HepG2 (cell line): Measurements from ENCODE around the gene MIER1. TPM values are rescaled to one million over a fixed set of nuclear protein-coding genes. Genes with fewer than 3 reads are reported as not detected.

ENCODE experiments used
- ATAC-seq: fragments of 200-7000 bp; cut with Tn5 transposase; 3 replicates; pipeline ENCODE4 v1.9.1; 2020; ENCODE audit warnings: mild to moderate bottlenecking, moderate library complexity
- BruUV-seq: library from RNA; stranded (reverse); fragments of 400-500 nt; replicated peaks from 2 replicates; lab custom pipeline; 2021; lab: Mats Ljungman, UMichigan
- CTCF ChIA-PET: fragments of 300-600 bp; formaldehyde crosslinking; extraction: SDS; loops from one replicate; lab custom pipeline; 2021; ENCODE audit warnings: low total read pairs, inconsistent platforms, low intra/inter-chr PET ratio; lab: Yijun Ruan, JAX
- POLR2A ChIA-PET: fragments of 350-600 bp; sonication (Branson Sonifier 250); formaldehyde crosslinking; loops from one replicate; lab custom pipeline; 2020; ENCODE audit warnings: antibody characterized with exemption, inconsistent platforms; lab: Yijun Ruan, JAX
- DNase-seq: peaks from one replicate; pipeline ENCODE4 v3.0.0-alpha.2; 2015; ENCODE audit warnings: low spot score
- FAIRE-seq: peaks from 3 replicates; lab custom pipeline; 2011; peaks lifted over from hg19 to GRCh38; lab: Jason Lieb, UNC
- H2AFZ ChIP-seq: one replicate; pipeline ENCODE4 v1.6.1; 2011; ENCODE audit warnings: low read length, inconsistent platforms
- H3K27ac ChIP-seq: fragments of 300-600 bp; 3 replicates; pipeline ENCODE4 v1.8.0; 2011; ENCODE audit warnings: mixed run types, mild to moderate bottlenecking, mixed read lengths, low read length, inconsistent platforms; ENCODE audit not compliant: insufficient read depth; ENCODE audit errors: extremely low read length
- H3K27me3 ChIP-seq, 2 experiments: fragments of 200-600 bp in 1 of 2; 2 replicates in 1 of 2; 3 replicates in 1 of 2; pipeline versions ENCODE4 v1.6.0 to v1.8.0; 2011; ENCODE audit warnings: low read length in 2 of 2, mild to moderate bottlenecking in 2 of 2, moderate library complexity in 2 of 2, inconsistent platforms in 1 of 2; ENCODE audit not compliant: insufficient read depth in 2 of 2, control insufficient read depth in 1 of 2
- H3K36me3 ChIP-seq, 2 experiments: fragments of 200-600 bp in 1 of 2; replicated peaks in 1 of 2; 2 replicates in 1 of 2; 3 replicates in 1 of 2; pipeline versions ENCODE4 v1.5.1 to v1.8.0; 2011; ENCODE audit warnings: low read length in 2 of 2, inconsistent platforms in 1 of 2; ENCODE audit not compliant: insufficient read depth in 2 of 2, control insufficient read depth in 1 of 2
- H3K4me1 ChIP-seq: 2 replicates; pipeline ENCODE4 v1.5.1; 2012; ENCODE audit warnings: low read length, inconsistent platforms; ENCODE audit not compliant: insufficient read depth
- H3K4me2 ChIP-seq: 2 replicates; pipeline ENCODE4 v1.6.0; 2011; ENCODE audit warnings: low read depth, low read length, inconsistent platforms
- H3K4me3 ChIP-seq, 3 experiments: fragments of 200-600 bp in 1 of 3; sonication (generic), shearing (Covaris generic) in 1 of 3; replicated peaks in 1 of 3; 2 replicates each; pipeline ENCODE4 v1.5.1; 2011 to 2016; ENCODE audit warnings: low read length in 3 of 3, inconsistent platforms in 2 of 3, low read depth in 2 of 3, mild to moderate bottlenecking in 2 of 3, control low read depth in 1 of 3, mixed read lengths in 1 of 3; ENCODE audit not compliant: insufficient read depth in 1 of 3
- H3K79me2 ChIP-seq: one replicate; pipeline ENCODE4 v1.6.1; 2011; ENCODE audit warnings: low read length, inconsistent platforms; ENCODE audit not compliant: insufficient read depth
- H3K9ac ChIP-seq: 2 replicates; pipeline ENCODE4 v1.6.0; 2011; ENCODE audit warnings: mild to moderate bottlenecking, low read depth, low read length, inconsistent platforms; ENCODE audit not compliant: insufficient read depth
- H3K9me3 ChIP-seq: 2 replicates; pipeline ENCODE4 v1.5.1; 2012; ENCODE audit warnings: mild to moderate bottlenecking, low read length
- H4K20me1 ChIP-seq: 2 replicates; pipeline ENCODE4 v1.6.0; 2011; ENCODE audit warnings: inconsistent platforms, mild to moderate bottlenecking, low read length, moderate library complexity; ENCODE audit not compliant: insufficient read depth
- CTCF ChIP-seq: sonication (generic); formaldehyde crosslinking; IDR thresholded peaks from 2 replicates; pipeline ENCODE4 v1.5.0; 2020; ENCODE audit warnings: mild to moderate bottlenecking, missing genetic modification reagents, moderate library complexity
- FOXA1 ChIP-seq, 2 experiments: fragments of 450-650 bp in 1 of 2; sonication (generic) in 1 of 2; formaldehyde crosslinking in 1 of 2; IDR thresholded peaks; 2 replicates each; pipeline versions ENCODE4 v1.4.0 to v1.6.1; 2016 to 2020; ENCODE audit warnings: missing genetic modification reagents in 1 of 2
- FOXO1 ChIP-seq: sonication (generic); formaldehyde crosslinking; IDR thresholded peaks from 2 replicates; pipeline ENCODE4 v1.4.0; 2020; ENCODE audit warnings: missing genetic modification reagents
- GZF1 ChIP-seq: sonication (generic); formaldehyde crosslinking; IDR thresholded peaks from 2 replicates; pipeline ENCODE4 v1.5.1; 2020; ENCODE audit warnings: mild to moderate bottlenecking, missing genetic modification reagents
- KAT8 ChIP-seq: IDR thresholded peaks from 2 replicates; pipeline ENCODE4 v1.6.1; 2016; ENCODE audit warnings: missing genetic modification reagents, missing compliant biosample characterization
- RAD21 ChIP-seq: fragments of 450-650 bp; formaldehyde crosslinking; IDR thresholded peaks from 2 replicates; pipeline ENCODE4 v1.5.0; 2020; ENCODE audit warnings: mild to moderate bottlenecking
- SMC3 ChIP-seq: IDR thresholded peaks from 2 replicates; pipeline ENCODE4 v1.6.1; 2011; ENCODE audit warnings: low read length, improper control_type of control experiment
- STAG1 ChIP-seq: sonication (generic); formaldehyde crosslinking; IDR thresholded peaks from 2 replicates; pipeline ENCODE4 v1.4.0; 2020; ENCODE audit warnings: missing genetic modification reagents
- TEAD3 ChIP-seq: optimal IDR thresholded peaks from 2 replicates; pipeline ENCODE3; 2016; ENCODE audit warnings: borderline replicate concordance
- YY1 ChIP-seq: IDR thresholded peaks from 2 replicates; pipeline ENCODE4 v1.6.1; 2011; ENCODE audit warnings: low read length, low read depth, moderate library complexity, mild to moderate bottlenecking; ENCODE audit not compliant: insufficient read depth, insufficient replicate concordance
- ZNF672 ChIP-seq: sonication (generic); formaldehyde crosslinking; IDR thresholded peaks from 2 replicates; pipeline ENCODE4 v1.8.1; 2022; ENCODE audit warnings: missing genetic modification reagents
- ZNF75D ChIP-seq: sonication (generic); formaldehyde crosslinking; IDR thresholded peaks from 2 replicates; pipeline ENCODE4 v1.8.1; 2023; ENCODE audit warnings: missing genetic modification reagents, mild to moderate bottlenecking, borderline replicate concordance
- WGBS: methylation state at CpG from one replicate; pipeline ENCODE4 v1.1.6; 2017; ENCODE audit warnings: low lambda C conversion rate; 5-methylcytosine and 5-hydroxymethylcytosine counted together
- in situ Hi-C: cut with HindIII; loops from 2 replicates; pipeline ENCODE4 v1.10.0; 2017; ENCODE audit warnings: low pct_unique_long_range_greater_than_20kb; ENCODE audit not compliant: extremely low pct_ligation_motif_present
- intact Hi-C: fragments of 100-400 bp; cut with micrococcal nuclease; formaldehyde crosslinking; loops from one replicate; pipeline ENCODE4 v1.10.0; 2022; ENCODE audit not compliant: unreplicated experiment
- polyA plus RNA-seq, 8 experiments: library from polyadenylated mRNA; depleted of rRNA in 3 of 8; stranded (reverse) in 7 of 8; unstranded in 1 of 8; fragments of >200 nt; fragmentation: Illumina TruSeq in 4 of 8; extraction: Trizol in 4 of 8; gene quantifications; 2 replicates each; pipeline versions ENCODE4 v1.2.1 to v1.2.3, GENCODE V29; 2011 to 2016; ENCODE audit warnings: low read depth in 4 of 8, missing spikeins in 1 of 8, mixed read lengths in 1 of 8; ENCODE audit not compliant: insufficient read depth in 1 of 8
- total RNA-seq, 5 experiments: library from RNA; depleted of rRNA; stranded (reverse); fragments of >200 nt; fragmentation: Illumina TruSeq; extraction: Trizol; gene quantifications; 2 replicates each; pipeline ENCODE4 v1.2.3, GENCODE V29; 2016; ENCODE audit warnings: low read depth in 1 of 5
- TF ChIP-seq, protein P1 (sequence below): sonication (generic); IDR thresholded peaks from 2 replicates; pipeline ENCODE4 v1.6.1; 2016; ENCODE audit warnings: low read depth, borderline replicate concordance

Gene MIER1
- total and polyA plus RNA-seq, 2 of the 13 experiments (the other 11 are each of a cell fraction or from before 2014, with no cell fraction given), result 7.0 to 30.4 TPM

DNA sequence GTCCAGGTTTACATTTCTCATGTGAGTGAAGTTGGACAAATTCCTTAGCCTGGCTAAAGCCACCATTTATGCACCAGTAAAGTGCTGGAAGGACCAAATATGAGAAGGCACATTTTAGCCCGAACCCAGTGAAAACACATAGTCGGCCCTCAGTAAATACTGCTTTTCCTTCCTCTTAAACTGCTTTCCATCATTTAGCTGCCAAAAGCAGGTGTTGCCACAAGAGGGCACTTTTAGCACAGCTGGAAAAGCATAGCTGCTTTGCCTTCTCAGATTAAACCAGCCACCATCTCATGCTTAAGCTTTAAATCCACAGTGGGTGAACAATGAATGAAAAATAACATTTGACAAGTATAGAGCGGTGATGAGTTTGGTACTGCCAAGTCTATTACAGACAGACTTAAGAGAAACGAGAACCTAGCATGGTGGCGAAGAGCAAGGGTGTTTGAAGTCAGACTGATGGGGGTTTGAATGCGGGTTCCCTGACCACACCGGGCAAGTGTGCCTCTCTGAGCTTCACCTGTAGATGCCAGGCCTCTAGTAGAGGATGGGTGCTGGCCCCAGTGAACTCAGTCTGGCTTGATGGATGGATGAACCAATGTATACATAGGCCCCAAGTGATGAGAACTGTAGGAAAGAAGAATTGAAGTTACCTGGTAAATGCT, 71.4 kb downstream of the MIER1 start:
- peak; percentile 46 for DNase-seq
- 88% methylated on average over 6 of the region's 7 CpGs for WGBS
- peak; percentile 80 for ATAC-seq
- H3K4me1 ChIP-seq, result peaks cover 9% of the 10 kb centered on the region; the same call in 1 of the 2 replicates
- CTCF ChIA-PET, result interaction anchor here (2.9 kb wide), 1 partner anchor 153 kb away, joined by 42 read pairs; no protein-coding TSS in a partner anchor
- TF ChIP-seq ZNF672 (CRISPR knock-in tag) (no peak), GZF1 (0 out of 2 replicates have a peak, but pooled peaks have one; percentile 22), FOXO1 (no peak), SMC3 (peak; percentile 84), KAT8 (0 out of 2 replicates have a peak, but pooled peaks have one; percentile 23), RAD21 (CRISPR knock-in tag) (peak; percentile 70), TEAD3 (CRISPR knock-in tag) (peak; percentile 39), ZNF75D (CRISPR knock-in tag) (no peak), CTCF (CRISPR knock-in tag) (peak; percentile 76), STAG1 (CRISPR knock-in tag) (peak; percentile 89), FOXA1 (IDR thresholded peaks at IDR 0.05) (no peak), FOXA1 (CRISPR knock-in tag; IDR thresholded peaks at IDR 0.05) (0 out of 2 replicates have a peak, but pooled peaks have one; percentile 38), YY1 (peak; percentile 28)
- TF ChIP-seq, protein P1, sequence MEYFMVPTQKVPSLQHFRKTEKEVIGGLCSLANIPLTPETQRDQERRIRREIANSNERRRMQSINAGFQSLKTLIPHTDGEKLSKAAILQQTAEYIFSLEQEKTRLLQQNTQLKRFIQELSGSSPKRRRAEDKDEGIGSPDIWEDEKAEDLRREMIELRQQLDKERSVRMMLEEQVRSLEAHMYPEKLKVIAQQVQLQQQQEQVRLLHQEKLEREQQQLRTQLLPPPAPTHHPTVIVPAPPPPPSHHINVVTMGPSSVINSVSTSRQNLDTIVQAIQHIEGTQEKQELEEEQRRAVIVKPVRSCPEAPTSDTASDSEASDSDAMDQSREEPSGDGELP, result peak; percentile 41; the same call in 1 of the 2 replicates
- TF ChIP-seq, all 625 proteins: peak for 10
- POLR2A ChIA-PET, result interaction anchor here (1.4 kb wide), 1 partner anchor 153 kb away, joined by 4 read pairs; no protein-coding TSS in a partner anchor
- no peak overlapping the region for H3K4me3 ChIP-seq
- no peaks in the 10 kb centered on the region for H3K27me3 ChIP-seq
- in situ Hi-C loops (loop anchor here (5.0 kb wide), 1 partner anchor 151 kb away; no protein-coding TSS in a partner anchor), intact Hi-C loops (loop anchor here (1.0 to 5.0 kb wide), 3 partner anchors 153 to 231 kb away; no protein-coding TSS in a partner anchor)
- H3K9ac ChIP-seq, result no peak overlapping the region
- no peaks in the 10 kb centered on the region for H3K9me3 ChIP-seq
- peak; percentile 63 for FAIRE-seq
- H3K36me3 ChIP-seq, result peaks cover 7 to 38% of the 10 kb centered on the region in 2 experiments; a peak in 4 of 5 replicates
- H3K27ac ChIP-seq, result no peak overlapping the region
- BruUV-seq, result no TSS peak
- H2AFZ ChIP-seq, result no peak overlapping the region
- H4K20me1 ChIP-seq, result no peaks in the 10 kb centered on the region
- H3K79me2 ChIP-seq, result no peaks in the 10 kb centered on the region
- H3K4me2 ChIP-seq, result no peak overlapping the region
